Right hindlimb (tissue), 1 donor: Measurements from ENCODE around the gene LIMK1.
A peak's percentile ranks its signal among the peaks of the same experiment; 100 is the strongest.
"Not testable (repeated sequence)": the region's sequence is repeated elsewhere in the genome, so short reads cannot be mapped to it uniquely, and the experiment has no call there.

Experiments
- DNase-seq: peaks from one replicate; pipeline ENCODE4 v3.0.0-alpha.2; 2018

The LIMK1 gene

DNA sequence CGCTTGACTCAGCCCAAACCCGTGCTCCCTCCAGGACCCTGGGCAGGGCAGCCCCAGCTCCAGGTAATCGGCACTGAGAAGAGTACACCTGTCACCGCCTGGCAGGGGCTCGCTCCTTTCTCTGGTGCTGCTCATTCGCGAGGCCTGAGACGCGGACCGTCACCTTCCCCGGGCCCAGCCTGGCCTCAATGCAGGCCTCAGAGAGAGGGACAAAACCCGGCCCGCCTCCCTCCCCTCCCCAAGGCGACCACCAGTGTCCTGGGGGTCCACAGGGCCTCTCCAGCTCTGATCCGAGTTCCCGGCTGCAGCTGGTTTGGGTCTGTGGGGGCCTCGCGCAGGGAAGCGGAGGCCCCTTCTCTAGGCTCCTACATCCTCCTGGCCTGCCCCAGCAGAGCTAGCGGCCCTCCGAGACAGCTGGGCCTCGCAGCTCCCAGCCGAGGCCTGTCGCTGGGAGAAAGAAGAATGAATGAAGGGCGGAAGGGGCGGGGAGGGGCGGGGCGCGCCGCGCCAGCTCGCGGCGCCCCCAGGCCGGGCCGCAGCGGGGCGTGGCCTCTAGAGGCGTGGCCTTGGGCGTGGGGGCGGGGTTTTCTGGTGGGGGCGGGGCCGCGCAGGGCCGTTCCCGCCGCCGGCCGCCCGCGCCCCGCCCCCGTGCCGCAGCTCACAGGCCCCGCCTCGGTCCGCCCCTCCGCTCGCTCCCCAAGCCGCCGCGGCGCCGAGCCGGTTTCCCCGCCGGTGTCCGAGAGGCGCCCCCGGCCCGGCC lies at the start of gene LIMK1:
LIMK1 (plus strand) TSS at position 688 of the 760 bp plus-strand sequence. CDS start 187 bp downstream, outside the sequence.
- DNase-seq: peak; percentile 91

DNA sequence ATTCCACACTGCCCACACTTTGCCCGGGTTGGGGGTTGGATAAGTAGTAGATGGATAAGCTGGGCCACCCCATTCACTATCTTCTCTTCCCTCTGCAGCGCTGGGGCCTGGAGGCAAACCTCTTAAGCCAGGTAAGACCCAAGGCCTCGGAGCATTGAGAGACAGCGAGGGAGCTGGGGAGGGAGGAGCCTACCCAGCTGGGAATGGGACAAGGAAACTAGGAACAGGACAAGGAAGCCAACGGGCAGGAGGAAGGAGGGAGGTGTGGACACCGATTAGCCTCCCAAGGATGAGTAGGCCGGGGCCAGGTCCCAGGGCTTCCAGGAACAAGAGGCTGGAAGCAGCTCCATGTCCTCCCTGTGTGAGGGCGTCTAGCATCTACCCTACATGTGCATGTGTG lies 46.0 kb upstream of the LIMK1 start:
- DNase-seq: no peak

- no peak for DNase-seq
These were observed 45.2 kb upstream of the LIMK1 start for GRCh38 chr7:74038194-74038961.

- DNase-seq: no peak
These were observed 44.3 kb upstream of the LIMK1 start for GRCh38 chr7:74039337-74039736.

DNA sequence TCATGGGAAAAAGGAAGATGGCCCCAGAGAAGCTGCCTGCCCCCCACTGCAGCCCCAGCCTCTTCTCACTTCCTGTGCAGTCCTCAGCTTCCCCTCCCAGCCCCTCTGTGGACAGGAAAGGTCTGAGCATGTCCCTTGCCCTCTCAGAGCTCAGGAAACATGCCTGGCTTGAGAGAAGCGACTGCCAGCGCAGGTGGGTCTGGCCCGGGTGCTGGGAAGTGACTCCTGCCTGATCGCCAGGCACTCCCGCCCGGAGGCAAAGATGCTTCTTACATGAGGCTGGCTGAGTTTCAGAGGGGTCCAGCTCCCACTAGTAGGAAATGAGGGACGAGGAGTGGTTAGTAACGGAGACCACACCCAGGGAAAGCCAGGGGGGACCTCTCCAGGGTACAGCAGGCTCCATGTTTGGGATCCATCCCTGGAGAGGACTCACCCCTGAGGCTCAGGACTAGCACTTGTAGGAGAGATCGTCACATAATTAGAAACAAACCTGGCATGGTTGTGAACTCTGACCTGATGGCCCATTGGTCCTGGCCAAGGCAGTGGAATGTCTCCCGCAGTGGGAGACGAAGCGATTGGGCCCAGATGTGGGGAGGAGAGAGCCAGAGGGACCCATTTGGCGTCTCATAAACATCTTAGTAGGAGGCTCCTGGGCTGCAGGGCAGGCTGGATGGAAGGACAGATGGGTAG lies 43.4 kb upstream of the LIMK1 start:
- no peak for DNase-seq

DNA sequence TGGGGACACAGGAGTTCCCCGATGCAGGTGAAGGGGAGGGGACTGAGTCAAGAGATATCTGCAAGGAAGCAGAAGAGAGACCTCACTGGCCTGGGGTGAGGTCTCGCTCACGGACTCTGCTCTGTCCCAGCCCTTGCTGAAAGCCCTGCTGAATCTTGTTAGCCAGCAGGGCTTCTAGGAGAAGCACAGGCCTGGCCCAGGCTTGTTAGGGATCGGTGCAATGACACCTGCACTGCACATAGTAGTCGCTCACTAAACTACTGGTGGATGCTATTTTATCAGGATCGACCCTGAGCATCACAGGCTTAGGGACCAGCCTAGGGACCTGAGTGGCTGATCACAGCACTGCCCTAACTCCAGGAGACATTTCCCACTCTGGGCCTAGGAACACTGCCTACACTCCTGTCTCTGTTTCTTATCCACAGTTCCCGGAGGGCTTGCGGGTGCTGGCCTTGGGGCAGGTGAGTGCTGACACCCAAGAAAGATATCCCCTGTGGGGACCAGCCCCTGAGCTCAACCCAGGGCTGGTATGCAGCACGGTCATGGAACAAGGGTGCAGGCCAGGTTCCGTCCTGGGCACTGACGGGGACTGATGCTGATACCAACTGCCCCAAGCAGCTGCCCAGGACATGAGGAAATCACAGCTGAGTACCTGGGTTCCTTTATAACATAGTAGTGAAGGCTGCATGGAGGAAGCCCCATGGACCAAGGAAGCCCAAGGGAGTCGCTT lies 42.6 kb upstream of the LIMK1 start:
- DNase-seq: no peak

GRCh38 chr7:74042746-74043522 lies 40.7 kb upstream of the LIMK1 start:
- DNase-seq: no peak

GRCh38 chr7:74043523-74043951 lies 40.1 kb upstream of the LIMK1 start:
- DNase-seq: peak; percentile 80

DNA sequence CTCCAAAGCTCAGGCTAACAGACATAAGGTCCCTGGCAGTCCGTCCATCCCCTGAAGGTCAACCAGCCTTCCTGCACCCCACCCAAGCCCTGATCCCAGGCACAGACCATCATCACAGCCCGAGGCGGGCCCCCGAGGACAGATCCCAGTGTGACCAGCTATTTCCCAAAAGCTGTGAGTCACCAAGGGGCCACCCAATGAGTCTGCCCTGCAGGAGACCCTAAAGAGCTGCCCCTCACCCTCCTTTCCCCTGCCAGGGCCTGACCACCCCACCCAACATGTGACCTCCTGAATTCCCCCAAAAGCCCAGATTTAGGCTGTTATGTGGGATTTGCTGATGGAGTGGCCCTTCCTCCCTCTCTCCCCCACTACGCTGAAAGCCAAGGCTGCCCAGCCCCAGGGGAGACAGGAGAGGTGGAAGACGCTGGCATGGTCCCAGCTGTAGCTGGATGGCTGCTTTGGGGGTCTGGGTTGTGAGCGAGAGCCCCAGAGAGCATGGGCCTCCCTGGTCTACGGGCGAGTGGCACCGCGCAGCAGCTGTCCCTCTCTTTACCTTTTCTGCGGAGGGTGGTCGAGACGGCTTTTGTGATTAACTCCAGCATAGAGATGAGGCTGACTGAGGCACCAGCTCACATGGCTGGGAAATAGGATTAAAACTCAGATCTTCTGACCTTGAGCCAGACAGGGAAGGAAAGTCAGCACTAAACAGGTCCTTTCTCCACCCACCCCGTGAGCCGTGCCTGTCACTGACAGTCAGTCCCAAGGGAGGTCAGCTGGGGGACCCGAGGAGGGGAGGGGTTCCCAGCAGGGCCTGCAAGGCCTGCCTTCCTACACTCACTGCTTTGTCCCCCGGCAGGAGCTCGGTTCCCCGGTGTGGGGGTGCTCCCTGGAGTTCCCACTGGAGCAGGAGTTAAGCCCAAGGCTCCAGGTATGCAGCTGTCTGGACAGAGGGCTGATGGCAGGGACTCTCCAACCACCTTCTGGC lies 38.9 kb upstream of the LIMK1 start:
- DNase-seq: no peak

DNA sequence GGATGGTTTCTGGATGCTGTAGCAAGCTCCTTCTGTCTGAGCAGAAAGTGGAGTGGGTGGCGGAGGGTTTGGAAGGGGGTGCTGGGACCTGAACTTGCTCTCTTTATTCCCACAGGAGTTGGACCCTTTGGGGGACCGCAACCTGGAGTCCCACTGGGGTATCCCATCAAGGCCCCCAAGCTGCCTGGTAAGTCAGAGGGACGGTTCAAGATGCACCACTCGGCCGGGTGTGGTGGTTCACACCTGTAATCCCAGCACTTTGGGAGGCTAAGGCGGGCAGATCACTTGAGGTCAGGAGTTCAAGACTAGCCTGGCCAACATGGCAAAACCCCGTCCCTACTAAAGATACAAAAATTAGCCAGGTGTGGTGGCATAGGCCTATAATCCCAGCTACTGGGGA lies 37.0 kb upstream of the LIMK1 start:
- DNase-seq: not testable (repeated sequence)

GRCh38 chr7:74047804-74048380 lies 35.7 kb upstream of the LIMK1 start:
- no peak for DNase-seq

DNA sequence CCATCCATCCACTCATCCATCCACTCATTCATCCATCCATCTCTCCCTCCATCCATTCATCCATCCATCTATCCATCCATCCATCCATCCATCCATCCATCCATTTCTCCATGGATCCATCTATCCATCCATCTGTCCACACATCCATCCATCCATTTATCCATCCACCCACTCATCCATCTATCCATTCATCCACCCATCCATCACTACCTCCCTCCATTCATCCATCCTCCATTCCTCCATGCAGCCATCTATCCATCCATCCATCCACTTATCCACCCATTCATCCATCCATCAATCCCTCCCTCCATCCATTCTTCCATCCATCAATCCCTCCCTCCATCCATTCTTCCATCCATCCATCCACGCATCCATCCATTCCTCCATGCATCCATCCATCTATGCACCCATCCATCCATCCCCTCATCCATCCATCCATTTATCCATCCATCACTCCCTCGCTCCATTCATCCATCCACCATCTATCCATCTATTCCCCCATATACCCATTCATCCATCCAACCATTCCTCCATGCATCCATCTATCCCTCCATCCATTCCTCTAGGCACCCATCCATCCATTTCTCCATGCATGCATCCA lies 34.5 kb upstream of the LIMK1 start:
- no peak for DNase-seq

- DNase-seq: no peak
These were observed 33.4 kb upstream of the LIMK1 start for GRCh38 chr7:74049997-74050798.

GRCh38 chr7:74051193-74051592 lies 32.4 kb upstream of the LIMK1 start:
- DNase-seq: peak; percentile 75

GRCh38 chr7:74051629-74052410 lies 31.8 kb upstream of the LIMK1 start:
- DNase-seq: no peak

GRCh38 chr7:74052628-74053027 lies 31.0 kb upstream of the LIMK1 start:
- no peak for DNase-seq

GRCh38 chr7:74053589-74054186 lies 29.9 kb upstream of the LIMK1 start:
- DNase-seq: no peak
